GM18519 (cell line): Measurements from ENCODE around the gene SLC6A19.

Experiments
- ATAC-seq: cut with Tn5 transposase; IDR thresholded peaks from one replicate; pipeline ENCODE4 v1.9.1; 2021; ENCODE audit warnings: mild to moderate bottlenecking, moderate library complexity; ENCODE audit not compliant: unreplicated experiment, low FRiP score

SLC6A19 gene

GRCh38 chr5:1189269-1189668, 12.1 kb upstream of the SLC6A19 start:
- ATAC-seq: no peak

GRCh38 chr5:1190278-1190677, 11.1 kb upstream of the SLC6A19 start:
- no peak for ATAC-seq

GRCh38 chr5:1190837-1191239, 10.6 kb upstream of the SLC6A19 start:
- no peak for ATAC-seq

GRCh38 chr5:1192971-1193590, 8.3 kb upstream of the SLC6A19 start:
- ATAC-seq: no peak

GRCh38 chr5:1193591-1193985, 7.8 kb upstream of the SLC6A19 start:
- no peak for ATAC-seq

GRCh38 chr5:1194378-1194777, 7.0 kb upstream of the SLC6A19 start:
- ATAC-seq: no peak

- ATAC-seq: no peak
These were observed 6.0 kb upstream of the SLC6A19 start for GRCh38 chr5:1195439-1195838.

- no peak for ATAC-seq
These were observed 5.5 kb upstream of the SLC6A19 start for GRCh38 chr5:1195916-1196315.

GRCh38 chr5:1196562-1196961, 4.8 kb upstream of the SLC6A19 start:
- ATAC-seq: no peak

GRCh38 chr5:1197876-1198666, 3.3 kb upstream of the SLC6A19 start:
- ATAC-seq: no peak

- ATAC-seq: no peak
These were observed 2.1 kb upstream of the SLC6A19 start for GRCh38 chr5:1199340-1199648.

- no peak for ATAC-seq
These were observed 1.5 kb upstream of the SLC6A19 start for GRCh38 chr5:1199649-1200494.

GRCh38 chr5:1200495-1201326, 684 bp upstream of the SLC6A19 start:
- no peak for ATAC-seq

- ATAC-seq: no peak
These were observed 817 bp downstream of the SLC6A19 start for GRCh38 chr5:1202026-1202797.

- no peak for ATAC-seq
These were observed 1.4 kb downstream of the SLC6A19 start for GRCh38 chr5:1202798-1203185.

GRCh38 chr5:1203311-1203967, 2.0 kb downstream of the SLC6A19 start:
- ATAC-seq: no peak

- no peak for ATAC-seq
These were observed 2.7 kb downstream of the SLC6A19 start for GRCh38 chr5:1203968-1204692.

- no peak for ATAC-seq
These were observed 3.4 kb downstream of the SLC6A19 start for GRCh38 chr5:1204693-1205242.
